Measurements from ENCODE around the gene CENPP.

The CENPP gene

DNA sequence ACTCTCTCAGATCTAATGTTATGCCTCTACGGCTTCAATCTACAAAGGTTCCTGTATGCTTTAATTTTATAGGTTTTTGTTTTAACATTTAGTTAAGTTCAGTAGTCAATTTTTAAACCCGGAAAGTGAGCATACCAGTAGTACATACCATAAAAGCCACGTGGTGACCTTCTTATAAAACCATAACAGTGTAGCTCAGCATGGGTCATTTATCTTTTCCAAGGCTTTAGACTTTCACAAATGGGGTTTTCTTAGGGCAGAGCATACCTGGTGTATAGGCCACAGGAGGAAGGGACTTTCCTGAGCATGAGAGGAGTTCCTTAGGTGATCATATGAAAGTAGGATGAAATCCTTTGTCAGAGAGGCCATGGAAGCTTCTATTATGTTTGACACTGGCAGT, 186.9 kb downstream of the CENPP start:
- TF ChIP-seq YY1 (IDR thresholded peaks at IDR 0.05; ENCODE audit: low read depth) (no peak), TAF1 (IDR thresholded peaks at IDR 0.05; ENCODE audit: low read depth) (no peak), CREB1 (IDR thresholded peaks at IDR 0.05; ENCODE audit: low read depth) (no peak), NFIC (IDR thresholded peaks at IDR 0.05) (no peak), TEAD4 (IDR thresholded peaks at IDR 0.05) (no peak), CEBPB (IDR thresholded peaks at IDR 0.05) (no peak), MAX (IDR thresholded peaks at IDR 0.05) (no peak)
- TF ChIP-seq, protein P1, sequence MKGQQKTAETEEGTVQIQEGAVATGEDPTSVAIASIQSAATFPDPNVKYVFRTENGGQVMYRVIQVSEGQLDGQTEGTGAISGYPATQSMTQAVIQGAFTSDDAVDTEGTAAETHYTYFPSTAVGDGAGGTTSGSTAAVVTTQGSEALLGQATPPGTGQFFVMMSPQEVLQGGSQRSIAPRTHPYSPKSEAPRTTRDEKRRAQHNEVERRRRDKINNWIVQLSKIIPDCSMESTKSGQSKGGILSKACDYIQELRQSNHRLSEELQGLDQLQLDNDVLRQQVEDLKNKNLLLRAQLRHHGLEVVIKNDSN (IDR thresholded peaks at IDR 0.05) = no peak

DNA sequence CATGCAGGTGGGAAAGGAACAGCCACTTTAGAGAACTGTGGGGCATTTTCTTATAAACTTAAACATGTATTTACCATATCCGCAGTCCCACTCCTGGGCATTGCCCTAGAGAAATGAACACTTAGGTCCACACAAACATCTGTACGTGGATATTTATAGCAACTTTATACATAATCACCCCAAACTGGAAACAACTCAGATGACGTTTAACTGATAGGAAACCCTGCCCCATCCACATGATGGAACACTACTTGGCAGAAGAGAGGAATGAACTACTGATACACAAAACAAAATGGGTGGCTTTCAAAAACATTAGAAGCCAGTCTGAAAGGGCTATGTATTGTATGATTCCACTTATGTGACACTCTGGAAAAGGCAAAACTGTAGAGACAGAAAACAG, 187.6 kb downstream of the CENPP start:
- TF ChIP-seq RAD21 (IDR thresholded peaks at IDR 0.05; ENCODE audit: low read depth) (no peak), TEAD4 (IDR thresholded peaks at IDR 0.05) (no peak)

GRCh38 chr9:92514635-92515034, 188.9 kb downstream of the CENPP start:
- TF ChIP-seq ZBTB7A (IDR thresholded peaks at IDR 0.05; ENCODE audit: low read depth) = no peak
- no peak for TF ChIP-seq TCF12 (IDR thresholded peaks at IDR 0.05; ENCODE audit: low read depth)
- no peak for TF ChIP-seq CREB1 (IDR thresholded peaks at IDR 0.05; ENCODE audit: low read depth)
- no peak for TF ChIP-seq CEBPB (IDR thresholded peaks at IDR 0.05)
- no peak for TF ChIP-seq RAD21 (IDR thresholded peaks at IDR 0.05; ENCODE audit: low read depth)
- TF ChIP-seq NFIC (IDR thresholded peaks at IDR 0.05) = no peak
- no peak for TF ChIP-seq MAX (IDR thresholded peaks at IDR 0.05)

GRCh38 chr9:92516521-92516920, 190.8 kb downstream of the CENPP start:
- TF ChIP-seq YY1 (IDR thresholded peaks at IDR 0.05; ENCODE audit: low read depth) (no peak), CREB1 (IDR thresholded peaks at IDR 0.05; ENCODE audit: low read depth) (no peak), ZBTB7A (IDR thresholded peaks at IDR 0.05; ENCODE audit: low read depth) (no peak), FOXM1 (IDR thresholded peaks at IDR 0.05; ENCODE audit: borderline replicate concordance, low read depth) (no peak), MAX (IDR thresholded peaks at IDR 0.05) (no peak), EGR1 (IDR thresholded peaks at IDR 0.05) (no peak), TAF1 (IDR thresholded peaks at IDR 0.05; ENCODE audit: low read depth) (no peak), TEAD4 (IDR thresholded peaks at IDR 0.05) (no peak), REST (IDR thresholded peaks at IDR 0.05; ENCODE audit: low read depth) (no peak), RAD21 (IDR thresholded peaks at IDR 0.05; ENCODE audit: low read depth) (no peak), TCF12 (IDR thresholded peaks at IDR 0.05; ENCODE audit: low read depth) (no peak), EP300 (IDR thresholded peaks at IDR 0.05; ENCODE audit: borderline replicate concordance) (no peak), CEBPB (IDR thresholded peaks at IDR 0.05) (no peak)

GRCh38 chr9:92517046-92517445, 191.3 kb downstream of the CENPP start:
- no peak for TF ChIP-seq CREB1 (IDR thresholded peaks at IDR 0.05; ENCODE audit: low read depth)
- TF ChIP-seq TEAD4 (IDR thresholded peaks at IDR 0.05) = no peak

DNA sequence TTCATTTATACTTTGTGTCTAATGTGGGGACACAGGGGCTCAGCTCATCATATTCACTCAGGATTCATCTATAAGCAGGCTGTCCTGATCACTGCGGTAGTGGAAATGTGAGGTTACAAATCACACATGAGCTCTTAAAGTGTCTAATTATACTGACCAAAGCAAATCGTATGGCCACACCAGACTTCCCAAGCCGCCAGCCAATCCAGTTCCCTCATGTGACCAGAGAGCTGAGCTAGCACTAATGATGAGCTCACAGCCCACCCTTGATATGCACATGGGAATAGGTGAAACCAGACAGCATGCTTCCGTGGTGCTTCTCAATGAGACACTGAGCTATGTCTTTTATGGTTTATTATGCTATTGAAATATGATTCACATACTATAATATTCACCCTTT, 192.4 kb downstream of the CENPP start:
- TF ChIP-seq NFIC (IDR thresholded peaks at IDR 0.05) (no peak), REST (IDR thresholded peaks at IDR 0.05; ENCODE audit: low read depth) (no peak), TCF12 (IDR thresholded peaks at IDR 0.05; ENCODE audit: low read depth) (no peak), FOXM1 (IDR thresholded peaks at IDR 0.05; ENCODE audit: borderline replicate concordance, low read depth) (no peak), MAX (IDR thresholded peaks at IDR 0.05) (no peak), EP300 (IDR thresholded peaks at IDR 0.05; ENCODE audit: borderline replicate concordance) (no peak), ZBTB7A (IDR thresholded peaks at IDR 0.05; ENCODE audit: low read depth) (no peak), TAF1 (IDR thresholded peaks at IDR 0.05; ENCODE audit: low read depth) (no peak), CREB1 (IDR thresholded peaks at IDR 0.05; ENCODE audit: low read depth) (no peak), CEBPB (IDR thresholded peaks at IDR 0.05) (no peak), YY1 (IDR thresholded peaks at IDR 0.05; ENCODE audit: low read depth) (no peak), TEAD4 (IDR thresholded peaks at IDR 0.05) (no peak), RAD21 (IDR thresholded peaks at IDR 0.05; ENCODE audit: low read depth) (no peak), EGR1 (IDR thresholded peaks at IDR 0.05) (no peak)
- TF ChIP-seq, protein P1 (IDR thresholded peaks at IDR 0.05) = no peak

Measured in Ishikawa (cell line).